ENCODE results near the gene ST14. TPM values are rescaled to one million over a fixed set of nuclear protein-coding genes. Genes with fewer than 3 reads are reported as not detected.

The ST14 gene
- total and polyA plus RNA-seq, 12 donors = 0.30 to 5.7 (median 0.67) TPM

Other genes with a start within 250 kb of the ST14 start
- 1 to 10 TPM; 2.9 to 5.4 (median 3.7) TPM for gene PRDM10, start 156.9 kb upstream of the ST14 start, total RNA-seq
- 1 to 10 TPM in 1 of 2 donors, under 1 TPM in 1; 0.75 to 3.1 TPM for gene PRDM10, start 156.9 kb upstream of the ST14 start, polyA plus RNA-seq
- gene APLP2, start 89.9 kb upstream of the ST14 start, total RNA-seq = 100 to 1,000 TPM; 265 to 414 (median 309) TPM
- gene APLP2, start 89.9 kb upstream of the ST14 start, polyA plus RNA-seq = 100 to 1,000 TPM; 115 to 142 TPM
- gene ZBTB44, start 155.1 kb downstream of the ST14 start, total RNA-seq = 10 to 100 TPM; 36.5 to 51.6 (median 39.6) TPM
- gene ZBTB44, start 155.1 kb downstream of the ST14 start, polyA plus RNA-seq = 10 to 100 TPM in 1 of 2 donors, 1 to 10 TPM in 1; 6.8 to 12.7 TPM

Measured in heart right ventricle (tissue), 12 donors.